Panc1 (cell line): Measurements from ENCODE around the gene CRMP1. TPM values are rescaled to one million over a fixed set of nuclear protein-coding genes. Genes with fewer than 3 reads are reported as not detected.

Source experiments
- ATAC-seq: fragments of 200-7000 bp; cut with Tn5 transposase; 2 replicates; pipeline ENCODE4 v1.9.1; 2020; ENCODE audit warnings: mild to moderate bottlenecking, moderate library complexity
- BruUV-seq: library from RNA; stranded (reverse); fragments of 400-500 nt; replicated peaks from 2 replicates; lab custom pipeline; 2021; lab: Mats Ljungman, UMichigan
- CTCF ChIA-PET: fragments of 300-600 bp; sonication (Branson Sonifier 250); formaldehyde crosslinking; loops from one replicate; lab custom pipeline; 2022; ENCODE audit warnings: antibody characterized with exemption; lab: Charles Lee
- POLR2A ChIA-PET: fragments of 300-600 bp; sonication (Branson Sonifier 250); formaldehyde crosslinking; loops from one replicate; lab custom pipeline; 2022; ENCODE audit warnings: antibody characterized with exemption; lab: Charles Lee
- DNase-seq: peaks from one replicate; pipeline ENCODE4 v3.0.0-alpha.2; 2010; ENCODE audit warnings: low read depth, low spot score
- H3K27ac ChIP-seq: 2 replicates; pipeline ENCODE4 v1.5.1; 2011; ENCODE audit warnings: mild to moderate bottlenecking, low read length, inconsistent platforms
- H3K27me3 ChIP-seq: fragments of 200-500 bp; sonication (Bioruptor generic); 2 replicates; pipeline ENCODE4 v1.6.0; 2014; ENCODE audit warnings: low read length, inconsistent platforms; ENCODE audit not compliant: control insufficient read depth, insufficient read depth
- H3K36me3 ChIP-seq: fragments of 200-500 bp; sonication (Bioruptor generic); 2 replicates; pipeline ENCODE4 v1.5.1; 2014; ENCODE audit warnings: inconsistent platforms, mild to moderate bottlenecking, low read length, moderate library complexity; ENCODE audit not compliant: control insufficient read depth, insufficient read depth
- H3K4me1 ChIP-seq: 2 replicates; pipeline ENCODE4 v1.5.1; 2011; ENCODE audit warnings: inconsistent platforms, mild to moderate bottlenecking, low read length, moderate library complexity; ENCODE audit not compliant: control insufficient read depth, insufficient read depth
- H3K4me3 ChIP-seq, 2 experiments: 2 replicates each; pipeline ENCODE4 v1.5.1; 2011 to 2012; ENCODE audit warnings: low read depth in 2 of 2, low read length in 2 of 2, mild to moderate bottlenecking in 2 of 2, inconsistent platforms in 1 of 2, moderate library complexity in 1 of 2
- H3K9me3 ChIP-seq: fragments of 200-500 bp; sonication (Bioruptor generic); 2 replicates; pipeline ENCODE4 v1.5.1; 2014; ENCODE audit warnings: low read depth, mild to moderate bottlenecking, inconsistent platforms, low read length, moderate library complexity; ENCODE audit not compliant: control insufficient read depth, insufficient read depth
- CTCF ChIP-seq: fragments of 450-650 bp; IDR thresholded peaks from 2 replicates; pipeline ENCODE4 v1.5.1; 2017; ENCODE audit warnings: mild to moderate bottlenecking
- POLR2AphosphoS5 ChIP-seq: IDR thresholded peaks from 2 replicates; pipeline ENCODE4 v1.6.1; 2012; ENCODE audit warnings: mild to moderate bottlenecking, low read depth, low read length, moderate library complexity
- REST ChIP-seq, 2 experiments: IDR thresholded peaks; 2 replicates each; pipeline ENCODE4 v1.6.1; 2011 to 2012; ENCODE audit warnings: low read depth in 2 of 2, control low read depth in 1 of 2, low read length in 1 of 2, mild to moderate bottlenecking in 1 of 2, moderate library complexity in 1 of 2; ENCODE audit not compliant: insufficient read depth in 1 of 2
- SIN3A ChIP-seq: IDR thresholded peaks from 2 replicates; pipeline ENCODE4 v1.6.1; 2012; ENCODE audit warnings: low read depth, mild to moderate bottlenecking, low read length, moderate library complexity, borderline replicate concordance; ENCODE audit not compliant: insufficient read depth
- TCF7L2 ChIP-seq: IDR thresholded peaks from 2 replicates; pipeline ENCODE4 v1.6.1; 2011; ENCODE audit warnings: mild to moderate bottlenecking, low read depth, low read length, inconsistent platforms
- in situ Hi-C: cut with HindIII; loops from 2 replicates; pipeline ENCODE4 v1.10.0; 2016; ENCODE audit warnings: low sequenced_read_pairs, low pct_unique_long_range_greater_than_20kb
- intact Hi-C: fragments of 100-400 bp; cut with micrococcal nuclease; formaldehyde crosslinking; loops from one replicate; pipeline ENCODE4 v1.10.0; 2022; ENCODE audit not compliant: unreplicated experiment
- total RNA-seq: library from RNA; stranded (reverse); gene quantifications from one replicate; pipeline ENCODE4 v1.2.1, GENCODE V29; 2021; ENCODE audit not compliant: unreplicated experiment

The CRMP1 gene
- total RNA-seq, 1 experiment from 2014 or later, result 0.28 TPM

- H3K9me3 ChIP-seq, result no peaks in the 10 kb centered on the region
- intact Hi-C loops, result no loop called here
- no peak overlapping the region for H3K27ac ChIP-seq
- no peak for ATAC-seq
- in situ Hi-C loops, result no loop called here
- no peak overlapping the region for H3K4me3 ChIP-seq
- ChIA-PET POLR2A (no interaction called here), CTCF (no interaction called here)
- no peaks in the 10 kb centered on the region for H3K27me3 ChIP-seq
- TF ChIP-seq SIN3A, result no peak
- H3K4me1 ChIP-seq, result no peaks in the 10 kb centered on the region
- no TSS peak for BruUV-seq
- no peak for DNase-seq
- H3K36me3 ChIP-seq, result no peaks in the 10 kb centered on the region
These were observed 108.9 kb downstream of the CRMP1 start for GRCh38 chr4:5784021-5784420.

- BruUV-seq, result no TSS peak
These were observed 109.4 kb downstream of the CRMP1 start for GRCh38 chr4:5783486-5783885.

More at GRCh38 chr4:5783486-5783885, 109.4 kb downstream of the CRMP1 start:
- H3K4me1 ChIP-seq, result no peaks in the 10 kb centered on the region
- no peaks in the 10 kb centered on the region for H3K27me3 ChIP-seq
- H3K27ac ChIP-seq, result no peak overlapping the region
- POLR2A ChIA-PET, result no interaction called here
- TF ChIP-seq REST (IDR thresholded peaks at IDR 0.05; ENCODE audit: insufficient read depth in 1 of 2, low read depth in 2 of 2, low read length in 1 of 2) (no peak), POLR2AphosphoS5 (no peak), TCF7L2 (no peak), SIN3A (no peak), CTCF (no peak)
- CTCF ChIA-PET, result no interaction called here
- H3K9me3 ChIP-seq, result no peaks in the 10 kb centered on the region
- intact Hi-C loops (no loop called here), in situ Hi-C loops (no loop called here)
- no peak overlapping the region for H3K4me3 ChIP-seq
- no peaks in the 10 kb centered on the region for H3K36me3 ChIP-seq
- ATAC-seq (no peak), DNase-seq (no peak)
